HG03520 (cell line): ENCODE results near the gene WIPI1.
"Not testable (repeated sequence)": the region's sequence is repeated elsewhere in the genome, so short reads cannot be mapped to it uniquely, and the experiment has no call there.

ENCODE experiments used
- ATAC-seq: cut with Tn5 transposase; IDR thresholded peaks from one replicate; pipeline ENCODE4 v1.9.1; 2021; ENCODE audit warnings: mild to moderate bottlenecking, moderate library complexity; ENCODE audit not compliant: unreplicated experiment

Gene WIPI1

GRCh38 chr17:68457168-68457538 lies at the start of gene WIPI1:
Gene WIPI1, minus strand, starts transcription at chr17:68457496. Its CDS starts 75 bp downstream, at chr17:68457421.
- peak; percentile 26 for ATAC-seq

- ATAC-seq: no peak
Measured at GRCh38 chr17:68505951-68506350, 48.7 kb upstream of the WIPI1 start.

GRCh38 chr17:68501074-68501473 lies 43.8 kb upstream of the WIPI1 start:
- ATAC-seq: no peak

GRCh38 chr17:68499587-68499986 lies 42.3 kb upstream of the WIPI1 start:
- ATAC-seq: no peak

- peak; percentile 11 for ATAC-seq
Measured at GRCh38 chr17:68498479-68499326, 41.4 kb upstream of the WIPI1 start.

GRCh38 chr17:68497885-68498319 lies 40.6 kb upstream of the WIPI1 start:
- peak; percentile 89 for ATAC-seq

- no peak for ATAC-seq
Measured at GRCh38 chr17:68495081-68495480, 37.8 kb upstream of the WIPI1 start.

- ATAC-seq: not testable (repeated sequence)
Measured at GRCh38 chr17:68492394-68493054, 35.2 kb upstream of the WIPI1 start.

GRCh38 chr17:68491381-68492231 lies 34.3 kb upstream of the WIPI1 start:
- ATAC-seq: no peak

- ATAC-seq: no peak
Measured at GRCh38 chr17:68489919-68490318, 32.6 kb upstream of the WIPI1 start.

- ATAC-seq: no peak
Measured at GRCh38 chr17:68484458-68484857, 27.2 kb upstream of the WIPI1 start.

- ATAC-seq: no peak
Measured at GRCh38 chr17:68482576-68483041, 25.3 kb upstream of the WIPI1 start.

GRCh38 chr17:68480885-68481284 lies 23.6 kb upstream of the WIPI1 start:
- no peak for ATAC-seq

- ATAC-seq: no peak
Measured at GRCh38 chr17:68470961-68471360, 13.7 kb upstream of the WIPI1 start.

- no peak for ATAC-seq
Measured at GRCh38 chr17:68468788-68469187, 11.5 kb upstream of the WIPI1 start.

GRCh38 chr17:68468334-68468733 lies 11.0 kb upstream of the WIPI1 start:
- ATAC-seq: no peak

GRCh38 chr17:68463211-68464019 lies 6.1 kb upstream of the WIPI1 start:
- no peak for ATAC-seq

- no peak for ATAC-seq
Measured at GRCh38 chr17:68462381-68463210, 5.3 kb upstream of the WIPI1 start.

- ATAC-seq: no peak
Measured at GRCh38 chr17:68461589-68461988, 4.3 kb upstream of the WIPI1 start.
